SK-N-MC (cell line): ENCODE measurements around the gene TRIM9.

ENCODE experiments used
- EZH2 ChIP-seq: fragments of 200-600 bp; sonication (generic); IDR thresholded peaks from one replicate; pipeline ENCODE4 v1.6.1; 2017; ENCODE audit warnings: antibody characterized with exemption
- POLR2AphosphoS5 ChIP-seq: IDR thresholded peaks from 2 replicates; pipeline ENCODE4 v1.6.1; 2012; ENCODE audit warnings: mild to moderate bottlenecking, low read depth, low read length, borderline replicate concordance

DNA sequence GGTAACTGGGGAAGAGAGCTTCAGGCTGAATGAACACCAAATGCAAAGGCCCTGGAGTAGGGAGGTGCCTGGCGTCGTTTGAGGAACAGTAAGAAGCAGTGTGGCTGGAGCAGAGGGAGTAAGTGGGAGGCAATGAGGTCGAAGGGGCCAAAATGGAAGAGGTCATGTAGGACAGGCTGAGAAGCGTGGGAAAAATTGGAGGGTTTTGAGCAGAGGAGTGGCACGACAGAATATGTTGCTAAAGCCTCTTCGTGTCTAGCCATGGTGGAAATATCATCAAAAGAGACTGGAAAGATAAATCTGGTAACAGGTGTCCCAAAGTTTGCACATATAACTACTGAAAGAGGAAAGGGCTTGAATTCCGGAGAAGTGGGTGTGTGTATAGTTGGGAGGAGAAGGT is 1.9 kb downstream of the TRIM9 start:
- TF ChIP-seq POLR2AphosphoS5 (no peak), EZH2 (no peak)
